ENCODE results near the gene KLK15.

DNA sequence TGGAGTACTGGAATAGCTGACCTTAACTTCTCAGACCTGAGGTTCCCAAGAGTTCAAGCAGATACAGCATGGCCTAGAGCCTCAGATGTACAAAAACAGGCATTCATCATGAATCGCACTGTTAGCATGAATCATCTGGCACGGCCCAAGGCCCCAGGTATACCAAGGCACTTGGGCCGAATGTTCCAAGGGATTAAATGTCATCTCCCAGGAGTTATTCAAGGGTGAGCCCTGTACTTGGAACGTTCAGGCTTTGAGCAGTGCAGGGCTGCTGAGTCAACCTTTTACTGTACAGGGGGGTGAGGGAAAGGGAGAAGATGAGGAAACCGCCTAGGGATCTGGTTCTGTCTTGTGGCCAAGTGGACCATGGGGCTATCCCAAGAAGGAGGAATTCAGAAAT lies 27.6 kb upstream of the KLK15 start:
- TF ChIP-seq, protein P1, sequence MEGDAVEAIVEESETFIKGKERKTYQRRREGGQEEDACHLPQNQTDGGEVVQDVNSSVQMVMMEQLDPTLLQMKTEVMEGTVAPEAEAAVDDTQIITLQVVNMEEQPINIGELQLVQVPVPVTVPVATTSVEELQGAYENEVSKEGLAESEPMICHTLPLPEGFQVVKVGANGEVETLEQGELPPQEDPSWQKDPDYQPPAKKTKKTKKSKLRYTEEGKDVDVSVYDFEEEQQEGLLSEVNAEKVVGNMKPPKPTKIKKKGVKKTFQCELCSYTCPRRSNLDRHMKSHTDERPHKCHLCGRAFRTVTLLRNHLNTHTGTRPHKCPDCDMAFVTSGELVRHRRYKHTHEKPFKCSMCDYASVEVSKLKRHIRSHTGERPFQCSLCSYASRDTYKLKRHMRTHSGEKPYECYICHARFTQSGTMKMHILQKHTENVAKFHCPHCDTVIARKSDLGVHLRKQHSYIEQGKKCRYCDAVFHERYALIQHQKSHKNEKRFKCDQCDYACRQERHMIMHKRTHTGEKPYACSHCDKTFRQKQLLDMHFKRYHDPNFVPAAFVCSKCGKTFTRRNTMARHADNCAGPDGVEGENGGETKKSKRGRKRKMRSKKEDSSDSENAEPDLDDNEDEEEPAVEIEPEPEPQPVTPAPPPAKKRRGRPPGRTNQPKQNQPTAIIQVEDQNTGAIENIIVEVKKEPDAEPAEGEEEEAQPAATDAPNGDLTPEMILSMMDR (IDR thresholded peaks at IDR 0.05) = no peak
- no peak for TF ChIP-seq POLR2A (IDR thresholded peaks at IDR 0.05)
